GM13977 (cell line): ENCODE results near the gene MARVELD1.

Source experiments
- DNase-seq: peaks from one replicate; pipeline ENCODE4 v3.0.0; 2012; ENCODE audit warnings: low spot score
- in situ Hi-C: fragments of 300-500 bp; cut with MboI; formaldehyde crosslinking; loops from one replicate; pipeline ENCODE4 v1.12.0; 2022; ENCODE audit warnings: low sequenced_read_pairs, low pct_unique_long_range_greater_than_20kb, mixed read lengths, inconsistent platforms; ENCODE audit not compliant: unreplicated experiment
- TF ChIP-seq, protein P1 (sequence below): IDR thresholded peaks from 2 replicates; pipeline ENCODE4 v1.5.1; 2012; ENCODE audit warnings: mild to moderate bottlenecking, control low read depth; ENCODE audit not compliant: insufficient read depth; ENCODE audit errors: extremely low read depth, missing control alignments

MARVELD1 gene

GRCh38 chr10:97738616-97739015 is 25.1 kb downstream of the MARVELD1 start:
- in situ Hi-C loops: no loop called here
- TF ChIP-seq, protein P1, sequence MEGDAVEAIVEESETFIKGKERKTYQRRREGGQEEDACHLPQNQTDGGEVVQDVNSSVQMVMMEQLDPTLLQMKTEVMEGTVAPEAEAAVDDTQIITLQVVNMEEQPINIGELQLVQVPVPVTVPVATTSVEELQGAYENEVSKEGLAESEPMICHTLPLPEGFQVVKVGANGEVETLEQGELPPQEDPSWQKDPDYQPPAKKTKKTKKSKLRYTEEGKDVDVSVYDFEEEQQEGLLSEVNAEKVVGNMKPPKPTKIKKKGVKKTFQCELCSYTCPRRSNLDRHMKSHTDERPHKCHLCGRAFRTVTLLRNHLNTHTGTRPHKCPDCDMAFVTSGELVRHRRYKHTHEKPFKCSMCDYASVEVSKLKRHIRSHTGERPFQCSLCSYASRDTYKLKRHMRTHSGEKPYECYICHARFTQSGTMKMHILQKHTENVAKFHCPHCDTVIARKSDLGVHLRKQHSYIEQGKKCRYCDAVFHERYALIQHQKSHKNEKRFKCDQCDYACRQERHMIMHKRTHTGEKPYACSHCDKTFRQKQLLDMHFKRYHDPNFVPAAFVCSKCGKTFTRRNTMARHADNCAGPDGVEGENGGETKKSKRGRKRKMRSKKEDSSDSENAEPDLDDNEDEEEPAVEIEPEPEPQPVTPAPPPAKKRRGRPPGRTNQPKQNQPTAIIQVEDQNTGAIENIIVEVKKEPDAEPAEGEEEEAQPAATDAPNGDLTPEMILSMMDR: no peak
- DNase-seq: no peak

- TF ChIP-seq, protein P1: no peak
- no peak for DNase-seq
- in situ Hi-C loops: no loop called here
Observed at GRCh38 chr10:97740613-97741012, 27.1 kb downstream of the MARVELD1 start.

GRCh38 chr10:97743169-97743943 is 29.8 kb downstream of the MARVELD1 start:
- in situ Hi-C loops: no loop called here
- TF ChIP-seq, protein P1: no peak
- DNase-seq: no peak

- in situ Hi-C loops: no loop called here
- TF ChIP-seq, protein P1: no peak
- DNase-seq: no peak
Observed at GRCh38 chr10:97744405-97745035, 31.0 kb downstream of the MARVELD1 start.

- in situ Hi-C loops: no loop called here
- TF ChIP-seq, protein P1: no peak
Observed at GRCh38 chr10:97747573-97747972, 34.0 kb downstream of the MARVELD1 start.

GRCh38 chr10:97748116-97748515 is 34.6 kb downstream of the MARVELD1 start:
- TF ChIP-seq, protein P1: no peak
- in situ Hi-C loops: no loop called here
- DNase-seq: no peak

More at GRCh38 chr10:97747573-97747972, 34.0 kb downstream of the MARVELD1 start:
- no peak for DNase-seq
